ENCODE results near the gene C2orf81. TPM values are rescaled to one million over a fixed set of nuclear protein-coding genes. Genes with fewer than 3 reads are reported as not detected.

C2orf81 gene
- total and polyA plus RNA-seq, 10 of the 15 experiments (the other 5 are each of a cell fraction or from before 2014, with no cell fraction given) = 0.10 to 9.8 (median 2.7) TPM

GRCh38 chr2:74430502-74430901 is 9.1 kb upstream of the C2orf81 start:
- no peak overlapping the region for H2AFZ ChIP-seq (ENCODE audit: control insufficient read depth, low read depth, low read length)
- TF ChIP-seq SKIL (IDR thresholded peaks at IDR 0.05; ENCODE audit: low read depth, poor library complexity, severe bottlenecking) (no peak), JUND (IDR thresholded peaks at IDR 0.05; ENCODE audit: low read depth, low read length) (no peak), TBL1XR1 (IDR thresholded peaks at IDR 0.05; ENCODE audit: low read depth, low read length) (no peak), EGR1 (IDR thresholded peaks at IDR 0.05; ENCODE audit: borderline replicate concordance in 1 of 2, low read depth in 2 of 2, low read length in 2 of 2) (no peak), SMC3 (IDR thresholded peaks at IDR 0.05; ENCODE audit: borderline replicate concordance, low read length) (no peak), FOXK2 (IDR thresholded peaks at IDR 0.05) (no peak), POLR2A (IDR thresholded peaks at IDR 0.05; ENCODE audit: low read depth, low read length) (no peak), SUZ12 (IDR thresholded peaks at IDR 0.05; ENCODE audit: unreplicated experiment) (no peak)
- no peaks in the 10 kb centered on the region for H3K4me1 ChIP-seq (ENCODE audit: control insufficient read depth, insufficient read depth, low read length)
- ChIA-PET SMC1A (ENCODE audit: uncharacterized antibody, unreplicated experiment) (interaction anchor here (1.2 to 2.1 kb wide), 4 partner anchors 8 to 96 kb away, joined by 3 to 8 read pairs (median 4); no protein-coding TSS in a partner anchor), POLR2A (no interaction called here), RAD21 (ENCODE audit: unreplicated experiment) (no interaction called here), CTCF (no interaction called here)
- BruUV-seq (replicated peaks) = no TSS peak
- H3K9me3 ChIP-seq (replicated peaks; ENCODE audit: control insufficient read depth, insufficient read depth, low read length) = no peaks in the 10 kb centered on the region
- FAIRE-seq (no peak), DNase-seq (ENCODE audit: low read depth, low spot score) (no peak), ATAC-seq (no peak)
- no peak overlapping the region for H3K4me2 ChIP-seq (ENCODE audit: control insufficient read depth, insufficient read depth)
- no peaks in the 10 kb centered on the region for H4K20me1 ChIP-seq (ENCODE audit: control insufficient read depth, insufficient read depth)
- no peaks in the 10 kb centered on the region for H3K79me2 ChIP-seq (ENCODE audit: control insufficient read depth, insufficient read depth, low read length)
- no peak overlapping the region for H3K27ac ChIP-seq (ENCODE audit: control insufficient read depth, insufficient read depth)
- intact Hi-C loops (cut with micrococcal nuclease; ENCODE audit: unreplicated experiment) (no loop called here), in situ Hi-C loops (cut with MboI) (no loop called here)
- 69% methylated on average over 11 of the region's 11 CpGs for WGBS (ENCODE audit: insufficient coverage, insufficient replicate concordance, low lambda C conversion rate, missing lambda C conversion rate)
- no peak overlapping the region for H3K4me3 ChIP-seq
- H3K36me3 ChIP-seq (ENCODE audit: control insufficient read depth in 2 of 2, insufficient read depth in 2 of 2, low read length in 1 of 2) = peaks cover 0 to 4% of the 10 kb centered on the region in 2 experiments; a peak in 1 of 4 replicates
- no peaks in the 10 kb centered on the region for H3K27me3 ChIP-seq (replicated peaks in 1 of 2; ENCODE audit: control insufficient read depth in 2 of 2, insufficient read depth in 2 of 2, low read length in 1 of 2)
- H3K9ac ChIP-seq (ENCODE audit: control insufficient read depth, insufficient read depth, low read length) = no peak overlapping the region
